ENCODE results near the gene RHOF.

The RHOF gene

GRCh38 chr12:121793440-121793837, at the start of gene RHOF:
Gene RHOF, minus strand, starts transcription at chr12:121793688. Its CDS starts 55 bp downstream, at chr12:121793633.
- DNase-seq, result peak; percentile 72

- DNase-seq, result no peak
Observed at GRCh38 chr12:121839993-121840761, 46.7 kb upstream of the RHOF start.

- DNase-seq, result peak; percentile 100
Observed at GRCh38 chr12:121839106-121839992, 45.9 kb upstream of the RHOF start.

GRCh38 chr12:121838126-121838525, 44.6 kb upstream of the RHOF start:
- DNase-seq, result no peak

GRCh38 chr12:121837680-121838079, 44.2 kb upstream of the RHOF start:
- no peak for DNase-seq

GRCh38 chr12:121831571-121832245, 38.2 kb upstream of the RHOF start:
- DNase-seq, result no peak

- no peak for DNase-seq
Observed at GRCh38 chr12:121830588-121831265, 37.2 kb upstream of the RHOF start.

- no peak for DNase-seq
Observed at GRCh38 chr12:121830134-121830533, 36.6 kb upstream of the RHOF start.

GRCh38 chr12:121829250-121829918, 35.9 kb upstream of the RHOF start:
- no peak for DNase-seq

GRCh38 chr12:121828826-121829225, 35.3 kb upstream of the RHOF start:
- DNase-seq, result no peak

- no peak for DNase-seq
Observed at GRCh38 chr12:121828306-121828705, 34.8 kb upstream of the RHOF start.

GRCh38 chr12:121827351-121828099, 34.0 kb upstream of the RHOF start:
- DNase-seq, result no peak

GRCh38 chr12:121826318-121827150, 33.0 kb upstream of the RHOF start:
- no peak for DNase-seq

GRCh38 chr12:121825041-121825523, 31.6 kb upstream of the RHOF start:
- no peak for DNase-seq

- no peak for DNase-seq
Observed at GRCh38 chr12:121823727-121824115, 30.2 kb upstream of the RHOF start.

GRCh38 chr12:121823101-121823726, 29.7 kb upstream of the RHOF start:
- no peak for DNase-seq

GRCh38 chr12:121822393-121823100, 29.1 kb upstream of the RHOF start:
- no peak for DNase-seq

- no peak for DNase-seq
Observed at GRCh38 chr12:121820056-121820455, 26.6 kb upstream of the RHOF start.
